Measurements from ENCODE around the gene BCL10. TPM values are rescaled to one million over a fixed set of nuclear protein-coding genes. Genes with fewer than 3 reads are reported as not detected.

The BCL10 gene
- total RNA-seq, 2 donors from 2014 or later: 13.8 to 27.8 TPM

GRCh38 chr1:85240174-85240601, 36.2 kb downstream of the BCL10 start:
- Mint-ChIP-seq H3K27ac (no peak overlapping the region), H3K27me3 (peaks cover 0 to 4% of the 10 kb centered on the region in 2 donors), H3K9me3 (no peaks in the 10 kb centered on the region), H3K36me3 (no peaks in the 10 kb centered on the region), H3K4me3 (no peak overlapping the region), H3K4me1 (ENCODE audit: low read depth in 2 of 2) (no peaks in the 10 kb centered on the region)
- DNase-seq (ENCODE audit: low spot score): no peak
- no peak for ATAC-seq

DNA sequence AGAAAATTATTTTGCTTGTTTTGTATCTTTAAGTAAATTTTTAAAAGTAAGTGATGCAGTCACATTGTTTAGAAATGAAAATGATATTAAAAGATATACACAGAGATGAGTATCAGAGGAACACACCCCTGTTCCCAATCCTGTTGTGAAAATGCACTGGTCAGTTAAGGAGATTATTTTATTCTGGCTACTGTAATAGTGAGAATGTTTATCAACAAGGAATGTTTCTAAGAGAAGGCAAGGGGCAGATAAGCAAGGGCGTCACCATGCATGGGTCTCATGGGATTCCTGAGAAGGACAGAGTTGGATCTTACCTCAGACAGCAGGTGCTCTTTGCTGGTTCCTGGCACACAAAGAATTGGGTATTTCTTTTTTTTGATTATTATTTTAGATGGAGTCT, 38.8 kb downstream of the BCL10 start:
- Mint-ChIP-seq H3K9me3 (no peaks in the 10 kb centered on the region), H3K27me3 (peaks cover 0 to 4% of the 10 kb centered on the region in 2 donors), H3K4me1 (ENCODE audit: low read depth in 2 of 2) (no peaks in the 10 kb centered on the region)

GRCh38 chr1:85230305-85230977, 46.0 kb downstream of the BCL10 start:
- ATAC-seq (no peak), DNase-seq (ENCODE audit: low spot score) (no peak)
- H3K9me3 Mint-ChIP-seq: no peaks in the 10 kb centered on the region
- no peak overlapping the region for H3K4me3 Mint-ChIP-seq
- H3K27ac Mint-ChIP-seq: no peak overlapping the region
- H3K36me3 Mint-ChIP-seq: no peaks in the 10 kb centered on the region
- H3K4me1 Mint-ChIP-seq (ENCODE audit: low read depth in 2 of 2): no peaks in the 10 kb centered on the region
- peaks cover 9 to 10% of the 10 kb centered on the region in 2 donors for H3K27me3 Mint-ChIP-seq

More for the DNA sequence above, 38.8 kb downstream of the BCL10 start:
- H3K4me3 Mint-ChIP-seq: no peak overlapping the region
- no peak for DNase-seq (ENCODE audit: low spot score)
- H3K27ac Mint-ChIP-seq: no peak overlapping the region
- H3K36me3 Mint-ChIP-seq: no peaks in the 10 kb centered on the region
- no peak for ATAC-seq

GRCh38 chr1:85229574-85230097, 46.8 kb downstream of the BCL10 start:
- H3K36me3 Mint-ChIP-seq: no peaks in the 10 kb centered on the region
- no peak for DNase-seq (ENCODE audit: low spot score)
- no peak overlapping the region for H3K27ac Mint-ChIP-seq
- H3K4me3 Mint-ChIP-seq: no peak overlapping the region
- no peak for ATAC-seq
- H3K4me1 Mint-ChIP-seq (ENCODE audit: low read depth in 2 of 2): no peaks in the 10 kb centered on the region
- H3K27me3 Mint-ChIP-seq: peaks cover 10 to 11% of the 10 kb centered on the region in 2 donors
- no peaks in the 10 kb centered on the region for H3K9me3 Mint-ChIP-seq

DNA sequence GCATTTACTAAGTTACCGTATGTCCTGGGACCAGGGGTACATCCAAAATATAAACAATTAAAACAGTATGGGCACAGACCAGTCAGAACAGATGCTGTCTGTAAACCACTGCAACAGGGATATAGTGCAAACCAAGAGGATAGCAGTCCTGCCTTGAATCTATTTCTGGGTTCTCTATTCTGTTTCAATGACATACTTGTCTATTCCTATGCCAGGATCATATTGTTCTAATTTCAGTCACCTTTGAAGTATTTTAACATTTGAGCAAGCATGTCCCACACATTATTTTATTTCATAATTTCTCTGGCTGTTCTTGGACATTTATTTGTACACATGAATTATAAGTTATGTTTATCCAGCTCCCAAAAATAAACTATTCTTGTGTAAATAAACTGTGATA, 47.5 kb downstream of the BCL10 start:
- Mint-ChIP-seq H3K36me3 (no peaks in the 10 kb centered on the region), H3K4me1 (ENCODE audit: low read depth in 2 of 2) (no peaks in the 10 kb centered on the region), H3K27me3 (peaks cover 10 to 15% of the 10 kb centered on the region in 2 donors), H3K4me3 (no peak overlapping the region), H3K9me3 (no peaks in the 10 kb centered on the region), H3K27ac (no peak overlapping the region)
- DNase-seq (ENCODE audit: low spot score) (no peak), ATAC-seq (no peak)

- Mint-ChIP-seq H3K27ac (no peak overlapping the region), H3K9me3 (no peaks in the 10 kb centered on the region), H3K27me3 (peaks cover 15 to 38% of the 10 kb centered on the region in 2 donors), H3K4me1 (ENCODE audit: low read depth in 2 of 2) (no peaks in the 10 kb centered on the region), H3K36me3 (no peaks in the 10 kb centered on the region), H3K4me3 (no peak overlapping the region)
- ATAC-seq (no peak), DNase-seq (ENCODE audit: low spot score) (no peak)
Measured at GRCh38 chr1:85225624-85226380, 50.6 kb downstream of the BCL10 start.

GRCh38 chr1:85224734-85225623, 51.5 kb downstream of the BCL10 start:
- Mint-ChIP-seq H3K4me3 (no peak overlapping the region), H3K36me3 (no peaks in the 10 kb centered on the region)
- no peak for DNase-seq (ENCODE audit: low spot score)

GRCh38 chr1:85224295-85224694, 52.1 kb downstream of the BCL10 start:
- H3K27ac Mint-ChIP-seq: no peak overlapping the region
- H3K36me3 Mint-ChIP-seq: no peaks in the 10 kb centered on the region
- no peak overlapping the region for H3K4me3 Mint-ChIP-seq
- no peaks in the 10 kb centered on the region for H3K9me3 Mint-ChIP-seq
- H3K4me1 Mint-ChIP-seq (ENCODE audit: low read depth in 2 of 2): no peaks in the 10 kb centered on the region
- H3K27me3 Mint-ChIP-seq: peaks cover 23 to 51% of the 10 kb centered on the region in 2 donors
- DNase-seq (ENCODE audit: low spot score): no peak
- ATAC-seq: no peak

More at GRCh38 chr1:85224734-85225623, 51.5 kb downstream of the BCL10 start:
- no peak for ATAC-seq
- Mint-ChIP-seq H3K4me1 (ENCODE audit: low read depth in 2 of 2) (no peaks in the 10 kb centered on the region), H3K9me3 (no peaks in the 10 kb centered on the region), H3K27ac (no peak overlapping the region), H3K27me3 (peaks cover 22 to 46% of the 10 kb centered on the region in 2 donors)

DNA sequence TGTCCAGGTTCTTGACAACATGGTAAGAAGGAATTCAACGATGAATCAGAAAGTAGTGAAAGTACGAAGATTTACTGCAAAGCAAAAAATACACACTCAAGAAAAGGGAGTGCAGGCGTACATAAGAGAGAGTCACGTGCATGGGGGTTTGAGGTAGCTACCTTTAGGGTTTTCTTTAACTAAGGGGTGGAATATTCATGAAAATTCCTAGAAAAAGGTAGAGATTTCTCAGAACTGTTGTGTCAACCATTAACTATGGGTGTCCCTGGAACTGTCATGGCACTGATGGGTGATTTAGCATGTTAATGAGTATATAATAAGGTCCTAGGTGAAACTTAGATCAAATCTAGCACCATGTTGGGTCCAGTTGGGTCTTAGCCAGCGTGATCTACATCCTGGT, 53.1 kb downstream of the BCL10 start:
- Mint-ChIP-seq H3K9me3 (no peaks in the 10 kb centered on the region), H3K27ac (no peak overlapping the region), H3K27me3 (peaks cover 23 to 51% of the 10 kb centered on the region in 2 donors), H3K4me1 (ENCODE audit: low read depth in 2 of 2) (no peaks in the 10 kb centered on the region), H3K4me3 (no peak overlapping the region), H3K36me3 (no peaks in the 10 kb centered on the region)
- ATAC-seq: no peak
- no peak for DNase-seq (ENCODE audit: low spot score)

DNA sequence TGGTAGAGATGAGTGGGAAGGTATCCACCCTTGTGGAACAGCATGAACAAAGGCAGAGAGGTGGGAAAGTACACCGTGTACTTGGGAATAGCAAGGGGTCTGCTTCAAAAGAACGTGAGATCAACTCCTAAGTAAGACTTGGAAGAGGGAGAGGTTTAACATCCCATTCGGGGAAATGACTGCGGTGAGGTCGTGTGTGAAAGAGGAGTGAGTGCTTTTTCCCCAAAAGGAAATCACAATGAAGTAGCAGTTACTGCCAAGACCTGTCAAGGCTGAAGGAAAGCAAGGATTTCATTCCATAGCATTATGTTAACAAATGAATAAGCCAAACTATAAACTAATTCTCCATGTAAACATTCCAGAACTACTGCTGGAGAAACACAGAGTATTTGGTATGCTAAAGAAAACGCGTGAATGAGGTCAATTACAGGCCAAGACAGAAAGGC, 55.7 kb downstream of the BCL10 start:
- Mint-ChIP-seq H3K9me3 (no peaks in the 10 kb centered on the region), H3K27me3 (peaks cover 20 to 58% of the 10 kb centered on the region in 2 donors)
- ATAC-seq: no peak

GRCh38 chr1:85219853-85220610, 56.4 kb downstream of the BCL10 start:
- no peaks in the 10 kb centered on the region for H3K36me3 Mint-ChIP-seq
- H3K9me3 Mint-ChIP-seq: no peaks in the 10 kb centered on the region
- H3K4me1 Mint-ChIP-seq (ENCODE audit: low read depth in 2 of 2): no peaks in the 10 kb centered on the region
- DNase-seq (ENCODE audit: low spot score) (no peak), ATAC-seq (no peak)
- H3K4me3 Mint-ChIP-seq: no peak overlapping the region
- H3K27ac Mint-ChIP-seq: no peak overlapping the region
- H3K27me3 Mint-ChIP-seq: peaks cover 24 to 58% of the 10 kb centered on the region in 2 donors

More for the DNA sequence above, 55.7 kb downstream of the BCL10 start:
- Mint-ChIP-seq H3K4me3 (no peak overlapping the region), H3K27ac (no peak overlapping the region), H3K36me3 (no peaks in the 10 kb centered on the region), H3K4me1 (ENCODE audit: low read depth in 2 of 2) (no peaks in the 10 kb centered on the region)
- no peak for DNase-seq (ENCODE audit: low spot score)

DNA sequence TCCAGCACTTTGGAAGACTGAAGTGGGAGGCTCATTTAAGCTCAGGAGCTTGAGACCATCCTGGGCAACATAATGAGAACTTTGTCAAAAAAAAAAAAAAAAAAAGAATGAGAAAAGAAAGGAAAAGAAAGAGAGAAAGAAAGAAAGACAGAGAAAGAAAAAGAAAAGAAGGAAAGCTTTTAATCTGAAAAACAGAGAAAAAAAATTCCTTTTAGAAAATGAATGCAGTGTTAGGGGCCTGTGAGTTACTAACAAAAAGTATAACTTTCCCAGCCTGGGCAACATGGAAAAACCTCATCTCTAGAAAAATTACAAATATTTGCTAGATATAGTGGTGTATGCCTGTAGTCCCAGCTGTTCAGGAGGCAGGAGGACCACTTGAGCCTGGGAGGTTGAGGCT, 59.7 kb downstream of the BCL10 start:
- ATAC-seq (no peak), DNase-seq (ENCODE audit: low spot score) (no peak)
- H3K27ac Mint-ChIP-seq: no peak overlapping the region
- peaks cover 22 to 41% of the 10 kb centered on the region in 2 donors for H3K27me3 Mint-ChIP-seq
- H3K4me1 Mint-ChIP-seq (ENCODE audit: low read depth in 2 of 2): no peaks in the 10 kb centered on the region
- H3K4me3 Mint-ChIP-seq: no peak overlapping the region
- no peaks in the 10 kb centered on the region for H3K9me3 Mint-ChIP-seq
- H3K36me3 Mint-ChIP-seq: no peaks in the 10 kb centered on the region

Data from natural killer cell treated with Interleukin-12 subunit alpha and Interleukin-12 subunit beta and Interleukin-15 and Interleukin-18, amount 100 ng/mL, for 72 hours (primary cell).